NOMO-1 treated with dmso at 0.1 percent for 144 hours (cell line): ENCODE results near the gene LAMB4.

Experiments
- DNase-seq: peaks from one replicate; lab custom pipeline; 2025; ENCODE audit not compliant: unreplicated experiment; lab: John Stamatoyannopoulos, UW

The LAMB4 gene

GRCh38 chr7:108109221-108109908 is 20.8 kb downstream of the LAMB4 start:
- DNase-seq, result no peak

DNA sequence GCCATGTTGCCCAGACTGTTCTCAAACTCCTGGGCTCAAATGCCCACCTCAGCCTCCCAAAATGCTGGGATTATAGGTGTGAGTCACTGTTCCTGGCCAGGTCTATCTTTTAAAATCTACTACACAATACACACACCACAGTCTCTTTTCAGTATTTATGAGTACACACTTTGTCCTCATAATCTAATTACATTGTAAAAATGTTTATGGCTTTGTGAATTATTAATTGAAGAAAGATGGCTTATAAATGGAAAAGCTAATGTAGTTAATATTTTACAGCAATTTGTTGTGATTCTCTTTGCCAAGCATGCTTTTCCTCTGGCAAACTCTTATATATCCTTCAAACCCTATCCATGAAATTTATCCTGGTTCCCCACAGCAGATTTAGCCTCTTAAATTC is 22.0 kb downstream of the LAMB4 start:
- no peak for DNase-seq

GRCh38 chr7:108104324-108104723 is 25.8 kb downstream of the LAMB4 start:
- DNase-seq, result no peak

DNA sequence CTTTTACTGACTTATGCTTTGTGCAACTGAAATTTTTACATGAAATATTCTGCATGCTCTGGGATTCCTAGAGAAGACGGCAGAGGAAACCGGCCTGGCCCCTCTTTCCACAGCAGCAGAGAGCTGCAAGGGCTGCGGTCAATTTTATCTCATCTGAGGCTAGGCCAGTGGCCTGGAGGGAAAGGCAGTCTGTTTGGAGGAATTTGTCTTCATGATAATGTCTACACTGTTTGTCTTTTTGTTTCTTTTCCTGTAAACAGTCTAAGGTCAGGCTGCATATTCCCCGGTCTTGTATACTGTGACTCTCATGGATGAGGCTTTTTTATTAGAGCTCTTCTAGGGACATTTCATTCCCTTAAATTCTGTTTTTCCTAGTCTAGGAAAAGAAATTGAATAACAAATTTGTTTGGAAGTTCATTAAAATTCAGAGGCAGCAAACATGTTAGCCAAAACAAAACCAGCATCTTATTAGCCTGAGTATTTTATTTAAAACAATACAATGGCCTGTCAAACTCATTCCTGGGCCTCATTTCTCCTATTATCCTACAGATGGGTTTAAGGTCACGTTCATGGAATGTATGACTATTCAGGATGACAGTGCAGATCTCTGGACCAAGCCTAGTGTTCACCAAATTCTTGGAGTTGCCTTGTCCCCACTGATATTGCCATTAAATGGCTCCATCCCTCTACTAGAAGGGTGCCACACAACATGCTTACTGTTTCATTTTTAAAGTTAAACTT is 26.4 kb downstream of the LAMB4 start:
- no peak for DNase-seq

- no peak for DNase-seq
Measured at GRCh38 chr7:108102671-108103312, 27.4 kb downstream of the LAMB4 start.

- no peak for DNase-seq
Measured at GRCh38 chr7:108101759-108102158, 28.4 kb downstream of the LAMB4 start.

DNA sequence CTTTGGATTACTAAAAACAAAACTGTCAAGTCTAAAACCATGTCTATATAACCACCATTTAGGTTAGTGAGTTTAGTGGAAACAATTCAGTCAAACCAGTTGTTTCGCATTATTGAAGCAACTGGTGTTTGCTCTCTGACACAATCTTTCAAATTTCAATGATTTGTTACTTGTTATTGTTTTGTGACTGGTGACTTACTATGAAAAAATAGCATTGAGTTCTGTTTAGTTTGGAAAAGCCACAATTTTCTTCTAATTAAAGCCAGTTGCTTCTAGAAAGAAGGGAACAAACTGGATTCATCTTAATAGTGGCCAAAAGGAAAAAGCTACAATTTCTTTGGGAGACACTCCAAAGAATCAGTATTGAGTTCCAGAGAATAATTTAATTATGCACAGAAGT is 30.4 kb downstream of the LAMB4 start:
- no peak for DNase-seq

DNA sequence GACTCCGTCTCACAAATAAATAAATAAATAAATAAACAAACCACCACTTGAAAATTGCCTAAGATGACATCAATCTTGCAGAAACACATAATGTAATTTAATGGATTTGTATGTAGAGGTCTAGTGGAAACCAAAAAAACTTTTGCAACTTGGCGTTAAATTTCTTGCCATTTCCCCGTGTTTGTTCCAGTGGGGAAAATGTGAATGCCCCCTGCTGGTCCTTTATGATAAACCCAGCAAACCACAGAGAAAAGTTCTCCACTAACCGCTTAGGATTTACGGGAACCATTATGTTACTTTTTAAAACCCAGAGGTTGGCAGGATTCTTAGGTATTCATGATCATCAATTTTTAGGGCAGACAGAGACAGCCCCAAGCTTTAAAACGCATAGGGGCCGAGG is 32.5 kb downstream of the LAMB4 start:
- DNase-seq, result no peak

GRCh38 chr7:108096996-108097395 is 33.2 kb downstream of the LAMB4 start:
- no peak for DNase-seq

- DNase-seq, result no peak
Measured at GRCh38 chr7:108094933-108095710, 35.0 kb downstream of the LAMB4 start.

GRCh38 chr7:108094346-108094745 is 35.8 kb downstream of the LAMB4 start:
- DNase-seq, result no peak

GRCh38 chr7:108093851-108094331 is 36.3 kb downstream of the LAMB4 start:
- DNase-seq, result no peak

GRCh38 chr7:108093341-108093740 is 36.8 kb downstream of the LAMB4 start:
- DNase-seq, result no peak

- DNase-seq, result no peak
Measured at GRCh38 chr7:108091461-108091831, 38.7 kb downstream of the LAMB4 start.

DNA sequence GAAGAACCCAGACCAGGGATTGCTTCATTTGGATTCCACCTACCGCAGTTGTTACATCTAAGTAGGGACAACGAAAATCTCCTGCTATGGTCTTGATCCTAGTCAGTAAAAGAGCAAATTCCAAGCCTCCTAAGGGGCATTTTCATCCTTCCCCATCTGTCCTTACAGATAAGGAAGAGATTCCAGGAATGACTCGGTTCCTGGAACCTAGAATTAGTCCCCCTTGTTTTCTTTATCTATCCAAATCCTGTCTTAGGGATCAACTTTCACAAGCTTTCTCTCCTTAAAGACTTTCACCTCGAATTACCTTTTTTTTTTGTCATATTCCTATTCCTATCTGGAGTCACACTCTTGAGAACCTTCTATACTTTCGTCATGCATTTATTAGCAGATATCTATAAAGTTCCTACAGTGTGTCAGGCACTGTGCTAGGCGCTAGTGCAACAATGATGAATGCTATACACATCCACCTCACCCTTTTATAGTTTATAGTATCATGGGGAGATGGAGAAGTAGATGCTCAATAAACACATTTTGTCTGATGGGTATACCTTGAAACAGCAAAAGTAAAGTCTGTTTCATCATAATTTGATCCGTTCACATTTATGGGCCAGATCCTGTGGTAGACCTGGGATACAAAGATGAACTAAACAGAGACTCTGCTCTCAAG is 39.2 kb downstream of the LAMB4 start:
- no peak for DNase-seq

DNA sequence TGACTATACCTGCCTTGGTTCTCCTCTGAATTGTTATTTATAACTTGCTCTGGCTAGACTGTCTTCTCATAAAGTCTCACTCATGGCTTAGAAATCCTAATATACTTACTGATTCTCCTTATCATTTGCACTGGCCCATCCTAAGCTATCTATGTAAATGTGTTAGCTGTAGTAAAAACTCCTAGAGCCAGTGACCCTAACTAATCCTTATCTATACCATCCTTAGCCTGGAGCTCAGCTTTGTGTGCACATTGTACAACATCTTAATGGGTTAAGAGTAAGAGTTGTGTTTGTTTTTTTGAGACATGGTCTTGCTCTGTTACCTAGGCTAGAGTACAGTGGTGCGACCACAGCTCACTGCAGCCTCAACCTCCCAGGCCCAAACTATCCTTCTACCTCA is 40.8 kb downstream of the LAMB4 start:
- DNase-seq, result no peak

DNA sequence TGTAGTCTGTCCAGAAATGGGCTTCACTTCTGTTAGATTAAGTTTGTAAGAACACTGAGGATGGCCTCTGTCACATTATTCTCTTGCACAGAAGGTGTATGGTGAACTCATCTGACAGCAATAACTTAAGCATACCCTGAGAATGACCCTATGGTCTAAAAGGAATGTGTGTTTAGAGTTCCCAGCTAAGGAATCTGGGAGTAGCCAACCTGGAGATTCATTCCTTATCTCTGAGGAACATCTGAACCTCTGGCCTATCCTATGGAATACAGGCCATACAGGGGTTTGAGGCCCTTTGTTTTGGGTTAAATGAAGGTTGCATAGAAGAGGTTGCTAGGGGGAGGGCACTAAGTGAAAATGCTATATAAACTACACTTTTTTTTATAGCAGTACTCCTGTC is 41.4 kb downstream of the LAMB4 start:
- no peak for DNase-seq

- no peak for DNase-seq
Measured at GRCh38 chr7:108087778-108088177, 42.4 kb downstream of the LAMB4 start.

GRCh38 chr7:108086962-108087361 is 43.2 kb downstream of the LAMB4 start:
- DNase-seq, result no peak

DNA sequence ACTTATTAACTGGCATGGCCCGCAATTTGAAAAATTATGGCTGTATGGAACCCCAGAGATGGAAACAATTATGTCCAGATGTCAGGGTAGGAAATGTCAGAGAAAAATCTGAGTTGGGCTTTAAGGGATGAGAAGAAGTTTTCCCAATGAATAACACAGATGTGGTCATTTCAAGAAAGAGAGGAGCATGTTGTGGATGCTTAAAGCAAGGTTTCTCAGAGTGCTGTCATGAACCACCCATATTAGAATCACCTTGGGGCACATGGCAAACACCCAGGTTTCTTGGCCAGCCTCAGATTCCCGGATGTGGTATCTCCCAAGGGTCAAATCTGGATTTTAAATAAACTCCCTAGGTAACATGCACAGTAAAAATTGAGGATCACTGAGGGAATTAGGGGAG is 43.6 kb downstream of the LAMB4 start:
- no peak for DNase-seq

- no peak for DNase-seq
Measured at GRCh38 chr7:108083980-108084379, 46.2 kb downstream of the LAMB4 start.
